Activated CD4-positive, alpha-beta T cell treated with anti-CD3 and anti-CD28 coated beads, Interleukin-2, amount 50 U/mL, for 16 hours (primary cell): ENCODE measurements around the gene SPDYE2B.
"Not testable (repeated sequence)": the region's sequence is repeated elsewhere in the genome, so short reads cannot be mapped to it uniquely, and the experiment has no call there.

Experiments used
- DNase-seq: peaks from one replicate; pipeline ENCODE4 v3.0.0-alpha.2; 2020

The SPDYE2B gene, protein sequence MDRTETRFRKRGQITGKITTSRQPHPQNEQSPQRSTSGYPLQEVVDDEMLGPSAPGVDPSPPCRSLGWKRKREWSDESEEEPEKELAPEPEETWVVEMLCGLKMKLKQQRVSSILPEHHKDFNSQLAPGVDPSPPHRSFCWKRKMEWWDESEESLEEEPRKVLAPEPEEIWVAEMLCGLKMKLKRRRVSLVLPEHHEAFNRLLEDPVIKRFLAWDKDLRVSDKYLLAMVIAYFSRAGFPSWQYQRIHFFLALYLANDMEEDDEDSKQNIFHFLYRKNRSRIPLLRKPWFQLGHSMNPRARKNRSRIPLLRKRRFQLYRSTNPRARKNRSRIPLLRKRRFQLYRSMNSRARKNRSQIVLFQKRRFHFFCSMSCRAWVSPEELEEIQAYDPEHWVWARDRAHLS

DNA sequence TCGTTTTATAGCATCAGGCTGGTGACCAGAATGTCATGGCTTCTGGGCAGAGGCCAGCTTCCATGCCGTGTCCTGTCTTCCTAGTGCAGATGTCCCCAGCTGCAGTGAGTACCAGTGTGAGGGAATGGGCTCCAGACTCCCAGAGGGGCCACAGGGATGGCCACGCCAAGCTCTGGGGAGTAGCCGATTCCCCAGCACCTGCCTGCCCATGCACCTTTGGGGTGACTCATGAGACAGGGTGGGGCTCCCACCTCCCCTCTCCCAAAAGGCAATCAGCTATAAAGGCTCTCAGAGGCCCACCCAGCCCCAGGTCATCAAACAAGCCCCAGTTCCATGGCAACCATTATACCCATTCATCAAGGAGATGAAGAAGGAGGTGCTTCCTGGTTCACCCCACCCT lies at the start of gene SPDYE2B:
Gene SPDYE2B (plus strand): TSS at position 396 of the 400 bp plus-strand sequence. CDS start 2,030 bp downstream, outside the sequence.
- DNase-seq, result not testable (repeated sequence)

DNA sequence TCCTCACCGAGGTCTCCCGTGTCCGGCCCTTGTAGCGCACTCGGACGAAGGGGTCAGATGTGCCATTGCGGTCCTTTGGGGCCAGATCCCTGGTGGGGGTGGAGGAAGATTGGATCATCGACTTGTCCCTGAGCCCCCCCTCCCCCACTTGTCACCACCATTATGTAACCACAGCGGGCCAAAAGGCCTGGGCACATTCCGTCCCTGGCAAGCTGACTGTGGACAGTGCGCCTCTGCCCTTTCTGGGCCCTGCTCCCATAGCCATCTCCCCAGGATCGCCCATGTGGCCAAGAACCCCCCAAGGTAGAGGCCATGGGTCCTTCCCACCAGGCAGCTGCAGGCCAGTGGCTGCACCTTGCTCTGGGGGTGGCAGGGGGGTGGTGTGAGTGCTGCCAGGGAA lies 47.8 kb upstream of the SPDYE2B start:
- not testable (repeated sequence) for DNase-seq

DNA sequence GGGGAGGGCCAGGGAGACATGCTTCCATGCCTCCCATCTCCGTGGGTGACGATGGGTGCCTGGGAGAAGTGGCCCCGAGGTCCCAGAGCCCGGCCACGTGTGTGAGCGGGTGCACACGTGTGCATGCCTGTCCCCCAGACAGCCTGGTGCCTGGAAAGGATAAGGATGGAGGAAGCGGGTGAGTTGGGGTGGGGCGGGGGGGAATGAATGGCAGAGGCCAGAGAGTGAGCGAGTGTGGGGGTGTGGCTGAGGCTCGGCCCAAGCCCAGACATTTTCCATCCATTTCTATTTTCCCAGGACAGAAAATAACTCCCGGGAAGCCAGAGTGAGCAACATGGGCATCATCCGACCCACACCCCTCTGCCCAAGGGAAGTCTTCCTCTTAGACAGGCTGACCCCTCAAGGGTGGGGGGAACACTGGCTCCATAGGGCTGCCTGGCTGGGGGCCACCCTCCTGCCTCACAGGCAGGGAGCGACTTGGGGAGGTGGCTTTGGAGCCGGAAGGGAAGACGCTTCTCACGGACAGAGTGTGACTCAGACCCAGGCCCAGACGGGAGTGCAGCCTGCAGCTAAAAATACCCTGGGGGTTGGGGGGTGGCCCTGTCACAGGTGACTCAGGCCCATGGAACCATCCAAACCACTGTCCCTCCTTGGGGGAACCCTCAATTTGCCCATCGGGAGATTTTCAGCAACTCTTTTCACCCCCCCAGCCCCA lies 45.5 kb upstream of the SPDYE2B start:
- DNase-seq, result not testable (repeated sequence)

DNA sequence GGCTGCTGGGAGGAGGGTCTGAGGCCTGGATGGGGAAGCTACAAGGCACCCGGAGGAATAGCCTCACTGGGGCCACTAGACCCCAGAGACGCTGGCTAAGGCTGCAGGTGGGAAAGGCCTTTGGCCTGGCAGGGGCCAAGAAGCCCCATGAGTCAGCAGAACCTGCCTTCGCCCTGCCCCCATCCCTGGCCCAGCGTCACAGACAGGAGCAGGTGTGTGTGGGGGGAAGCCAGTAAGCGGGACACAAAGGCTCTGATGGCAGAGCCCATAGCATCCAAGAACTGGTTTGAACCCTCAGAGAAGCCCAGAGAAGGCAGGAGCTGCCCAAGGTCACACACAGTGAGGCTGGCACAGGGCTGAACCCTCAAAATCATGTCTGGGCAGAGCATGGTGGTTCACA lies 43.3 kb upstream of the SPDYE2B start:
- DNase-seq, result not testable (repeated sequence)

DNA sequence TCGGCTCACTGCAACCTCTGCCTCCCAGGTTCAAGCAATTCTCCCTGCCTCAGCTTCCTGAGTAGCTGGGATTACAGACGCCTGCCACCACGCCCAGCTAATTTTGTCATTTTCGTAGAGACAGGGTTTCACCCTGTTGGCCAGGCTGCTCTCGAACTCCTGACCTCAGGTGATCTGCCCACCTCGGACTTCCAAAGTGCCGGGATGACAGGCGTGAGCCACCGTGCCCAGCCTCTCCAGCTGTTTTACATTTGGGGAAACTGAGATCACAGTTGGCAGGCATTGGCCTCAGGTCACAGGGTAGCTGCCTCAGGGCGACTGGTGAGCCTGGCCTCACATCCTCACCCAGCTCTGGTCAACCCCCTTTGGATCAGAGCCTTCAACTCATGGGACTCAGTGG lies 40.4 kb upstream of the SPDYE2B start:
- DNase-seq, result not testable (repeated sequence)

DNA sequence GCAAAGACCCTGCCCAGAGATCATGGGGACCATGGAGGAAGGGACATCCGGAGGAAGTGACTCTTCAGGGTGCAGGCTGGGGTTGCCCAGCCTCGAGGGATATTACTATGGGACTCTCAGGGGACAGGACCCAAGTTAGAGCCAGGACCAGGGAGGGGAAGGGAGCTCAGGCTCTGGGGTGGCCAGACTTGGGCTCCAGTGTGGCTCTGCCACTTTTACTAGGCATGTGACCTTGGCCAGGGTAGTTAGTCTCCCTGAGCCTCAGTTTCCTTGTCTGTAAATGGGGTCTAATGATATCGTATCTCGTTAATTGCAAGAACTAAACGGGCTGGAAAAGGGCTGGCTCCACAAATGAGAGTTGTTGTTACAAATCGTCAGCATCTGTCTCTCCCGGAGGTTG lies 39.7 kb upstream of the SPDYE2B start:
- DNase-seq, result not testable (repeated sequence)

DNA sequence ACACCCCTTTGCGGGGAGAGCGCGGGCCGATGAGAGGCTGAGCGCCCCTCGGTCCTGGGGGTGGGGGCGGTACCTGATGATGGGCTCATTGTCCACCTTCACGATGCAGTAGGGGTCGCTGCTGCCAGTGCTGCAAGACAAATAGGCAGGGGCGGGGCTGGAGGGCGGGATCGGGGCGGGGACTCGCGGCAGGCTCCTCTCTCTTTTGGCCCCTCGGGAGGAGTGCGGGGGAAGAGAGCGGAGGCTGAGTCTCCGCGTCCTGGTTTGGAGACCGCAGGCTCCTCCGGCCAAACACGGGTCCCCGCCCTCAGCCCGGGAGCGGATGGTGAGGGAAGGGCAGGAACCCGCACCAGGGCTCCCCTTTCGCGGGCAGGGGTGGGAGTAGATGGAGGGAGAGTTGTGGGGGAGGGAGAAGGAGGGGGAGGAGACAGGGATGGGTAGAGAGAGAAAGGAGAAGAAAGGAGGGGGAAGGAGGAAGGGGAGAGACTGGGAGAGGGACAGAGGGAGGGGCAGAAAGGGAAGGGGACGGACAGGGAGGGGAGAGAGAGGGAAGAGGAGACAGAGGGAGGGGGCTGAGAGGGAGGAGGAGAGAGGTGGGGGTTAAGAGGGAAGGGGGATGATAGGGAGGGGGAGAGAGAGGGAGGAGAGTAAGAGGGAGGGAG lies 39.0 kb upstream of the SPDYE2B start:
- DNase-seq, result not testable (repeated sequence)

DNA sequence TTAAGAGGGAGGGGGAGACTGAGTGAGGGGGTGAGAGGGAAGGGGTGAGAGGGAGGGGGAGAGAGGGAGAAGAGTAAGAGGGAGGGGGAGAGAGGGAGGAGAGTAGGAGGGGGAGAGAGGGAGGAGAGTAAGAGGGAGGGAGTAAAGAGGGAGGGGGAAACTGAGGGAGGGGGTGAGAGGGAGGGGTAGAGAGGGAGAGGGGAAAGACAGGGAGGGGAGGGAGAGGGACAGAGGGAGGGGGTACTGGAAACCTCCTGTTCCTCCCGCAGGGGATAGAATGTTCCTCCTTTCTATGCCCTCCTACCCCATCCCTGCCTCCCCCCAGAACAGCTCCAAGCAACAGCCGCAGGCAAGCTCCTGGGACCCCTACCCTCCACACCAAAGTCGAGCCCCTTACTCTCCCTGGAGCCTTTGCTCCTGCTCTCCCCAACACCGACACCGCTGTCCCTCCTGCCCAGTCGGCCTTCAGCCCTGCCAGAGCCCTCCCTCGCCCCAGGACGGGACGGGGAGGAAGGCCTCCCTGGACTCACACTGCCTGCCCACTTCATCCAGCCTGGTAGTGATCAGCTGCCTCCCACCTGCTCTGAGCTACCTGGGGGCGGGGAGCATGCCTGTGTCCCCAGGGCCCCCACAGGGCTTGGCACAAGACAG lies 38.3 kb upstream of the SPDYE2B start:
- not testable (repeated sequence) for DNase-seq

DNA sequence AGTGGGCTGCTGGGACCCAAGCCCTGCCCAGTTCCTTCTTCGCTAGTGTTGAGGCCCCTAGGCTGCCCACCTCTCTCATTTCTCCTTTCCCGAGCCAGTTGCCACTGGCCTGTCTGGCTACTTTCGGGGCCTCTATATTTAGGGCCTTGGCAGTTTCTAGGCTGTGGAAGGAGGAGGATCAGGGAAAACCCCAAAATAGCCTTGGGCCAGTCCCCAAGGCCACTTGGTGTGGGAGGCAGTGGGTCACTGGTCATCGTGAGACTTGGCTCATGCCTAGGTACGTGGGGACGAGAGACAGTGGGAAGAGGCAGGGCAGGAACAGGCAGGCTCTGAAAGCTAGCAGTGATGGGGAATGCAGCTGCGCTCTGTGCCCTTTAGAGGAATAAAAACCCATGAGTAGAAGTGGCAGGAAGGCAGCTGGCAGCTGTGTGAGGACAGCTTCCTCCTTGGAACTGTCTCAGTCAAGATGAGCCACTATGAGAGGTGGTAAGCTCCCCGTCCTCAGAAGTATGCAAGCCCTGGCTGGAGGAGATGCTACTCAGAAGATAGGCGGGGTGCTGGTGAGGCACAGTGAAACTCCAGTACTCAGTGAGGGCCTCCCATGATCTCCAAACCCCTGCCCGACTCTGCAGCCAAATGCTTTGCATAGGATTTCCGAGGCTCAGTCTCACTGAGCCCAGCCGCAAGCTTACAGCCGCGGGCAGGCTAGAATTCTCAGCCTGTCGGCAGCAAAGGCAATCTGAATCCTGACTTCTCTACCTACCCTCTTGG lies 36.4 kb upstream of the SPDYE2B start:
- not testable (repeated sequence) for DNase-seq

DNA sequence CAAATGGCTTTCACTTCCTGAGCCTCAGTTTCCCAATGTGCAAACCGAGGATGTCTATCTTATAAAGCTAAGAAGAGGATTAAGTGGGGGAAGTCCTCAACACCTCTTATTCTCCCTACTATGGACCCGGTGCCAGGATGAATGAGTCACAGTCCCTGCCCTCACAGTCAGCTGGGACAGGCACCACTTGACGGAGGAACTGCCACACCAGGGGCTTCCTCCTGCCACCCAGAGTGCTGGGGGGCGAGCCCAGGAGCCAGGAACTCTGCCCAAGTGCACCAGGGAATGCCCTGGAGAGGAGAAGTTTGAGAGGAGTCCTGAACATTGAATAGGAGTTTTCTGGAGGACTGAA lies 35.8 kb upstream of the SPDYE2B start:
- not testable (repeated sequence) for DNase-seq

DNA sequence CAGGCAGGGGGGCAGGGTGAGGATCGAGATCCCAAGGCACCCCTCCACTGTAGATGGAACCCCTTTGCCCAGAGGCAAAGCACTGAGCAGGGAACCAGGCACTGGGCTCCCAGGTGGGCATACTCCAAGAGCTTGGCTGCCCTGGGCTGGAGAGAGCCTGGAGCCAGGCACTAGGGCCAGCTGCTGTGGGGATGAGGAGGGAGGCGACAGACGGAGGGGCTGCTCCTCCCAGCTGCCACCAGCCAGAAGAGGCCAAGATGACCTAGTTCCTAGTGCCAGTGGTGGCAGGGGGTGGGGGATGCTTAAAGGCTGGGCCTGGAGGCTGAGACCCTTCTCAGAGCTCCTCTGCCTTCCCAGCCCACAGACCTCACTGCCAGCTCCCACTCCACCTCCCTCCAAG lies 35.2 kb upstream of the SPDYE2B start:
- not testable (repeated sequence) for DNase-seq

DNA sequence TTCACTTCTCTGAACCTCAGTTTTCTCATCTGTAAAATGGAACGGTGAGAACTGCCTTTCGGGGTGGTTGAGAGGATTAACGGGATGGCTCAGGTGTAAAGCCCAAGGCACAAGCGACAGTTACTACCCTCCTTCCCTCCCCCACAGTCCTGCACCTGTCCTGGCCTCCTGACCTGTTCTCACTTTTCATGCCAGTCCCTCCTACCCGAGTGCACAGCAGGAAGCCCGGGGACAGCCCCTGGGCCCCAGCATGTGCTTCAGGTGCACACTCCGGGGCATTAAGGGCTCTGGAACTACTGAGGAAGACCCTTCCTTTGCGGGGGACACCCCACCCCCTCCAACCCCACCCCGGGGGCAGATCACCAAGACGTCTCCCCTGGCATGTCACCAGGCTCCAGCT lies 34.2 kb upstream of the SPDYE2B start:
- DNase-seq, result not testable (repeated sequence)

DNA sequence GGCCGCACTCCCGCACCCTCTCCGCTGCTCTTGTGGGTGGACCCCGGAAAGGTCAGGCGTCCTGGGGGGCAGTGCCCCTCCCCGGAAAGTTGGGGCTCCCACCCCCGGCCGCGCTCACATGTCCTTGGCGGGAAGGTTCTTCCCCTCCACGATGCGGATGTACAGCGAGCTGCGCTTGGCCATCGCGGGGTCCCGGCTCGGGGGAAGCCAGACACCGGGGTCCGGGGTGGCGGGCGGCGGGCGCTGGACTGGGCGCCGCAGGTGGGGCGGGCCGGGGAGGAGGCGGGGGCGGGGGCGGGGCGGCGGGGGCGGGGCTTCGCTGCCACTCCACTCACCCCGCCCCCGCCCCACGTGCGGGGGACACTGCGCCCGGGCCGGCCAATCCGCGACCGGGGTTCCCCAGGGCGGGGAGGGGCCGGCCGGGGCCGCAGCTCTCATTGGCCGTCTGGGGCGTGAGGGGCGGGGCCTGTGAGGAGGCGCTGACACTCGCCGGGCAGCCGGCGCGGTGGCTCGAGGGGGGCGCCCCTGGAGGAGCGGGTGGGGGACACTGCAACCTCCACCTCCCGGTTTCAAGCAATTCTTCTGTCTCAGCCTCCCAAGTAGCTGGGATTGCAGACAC lies 33.5 kb upstream of the SPDYE2B start, which contains the start of gene RASA4:
Gene RASA4 (minus strand): TSS at position 250 of the 619 bp plus-strand sequence. CDS start 67 bp downstream, at position 183.
- not testable (repeated sequence) for DNase-seq

DNA sequence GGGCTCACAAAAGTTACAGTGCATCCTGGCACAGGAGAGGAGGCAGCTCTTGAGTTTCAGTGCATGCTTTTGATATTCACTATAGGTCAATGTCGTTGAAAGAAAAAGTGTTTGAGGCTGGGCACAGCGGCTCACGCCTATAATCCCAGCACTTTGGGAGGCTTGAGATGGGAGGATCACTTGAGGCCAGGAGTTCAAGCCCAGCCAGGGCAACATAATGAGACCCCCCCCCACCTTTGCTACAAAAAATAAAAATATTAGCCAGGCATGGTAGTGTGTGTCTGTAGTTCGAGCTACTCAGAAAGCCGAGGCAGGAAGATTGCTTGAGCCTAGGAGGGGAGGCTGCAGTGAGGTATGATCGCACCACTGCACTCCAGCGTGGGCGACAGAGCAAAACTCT lies 32.0 kb upstream of the SPDYE2B start:
- not testable (repeated sequence) for DNase-seq

DNA sequence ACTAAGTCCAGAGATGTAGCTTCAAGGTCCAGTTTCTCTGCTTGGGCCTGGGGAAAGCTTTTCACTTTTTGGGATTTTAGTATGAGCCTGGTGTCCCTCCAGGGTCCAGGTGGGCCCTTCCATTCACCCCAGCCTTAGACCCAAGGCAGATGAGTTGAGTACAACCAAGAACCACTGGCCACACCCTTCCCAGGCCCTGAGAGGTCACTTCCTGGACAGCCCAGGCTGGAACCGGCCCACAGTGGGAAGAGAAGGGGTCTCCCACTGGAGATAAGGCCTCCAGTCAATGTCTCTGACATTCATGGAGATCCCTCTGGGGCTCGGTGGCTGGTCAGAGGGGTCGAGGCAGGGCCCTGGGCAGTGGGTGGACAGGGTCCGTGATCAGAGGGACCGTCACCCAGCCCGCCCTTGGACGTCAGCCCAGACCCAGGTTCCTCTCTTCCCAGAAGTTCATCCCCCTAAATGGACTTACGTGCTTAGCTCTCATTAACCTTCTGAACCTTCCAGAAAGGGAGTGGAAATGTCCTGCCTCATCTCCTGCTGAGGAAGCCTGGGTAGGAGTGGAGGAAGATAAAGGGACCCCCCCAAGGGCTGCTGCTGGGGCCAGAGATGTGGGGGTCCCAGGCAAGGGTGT lies 22.7 kb upstream of the SPDYE2B start:
- DNase-seq, result not testable (repeated sequence)

DNA sequence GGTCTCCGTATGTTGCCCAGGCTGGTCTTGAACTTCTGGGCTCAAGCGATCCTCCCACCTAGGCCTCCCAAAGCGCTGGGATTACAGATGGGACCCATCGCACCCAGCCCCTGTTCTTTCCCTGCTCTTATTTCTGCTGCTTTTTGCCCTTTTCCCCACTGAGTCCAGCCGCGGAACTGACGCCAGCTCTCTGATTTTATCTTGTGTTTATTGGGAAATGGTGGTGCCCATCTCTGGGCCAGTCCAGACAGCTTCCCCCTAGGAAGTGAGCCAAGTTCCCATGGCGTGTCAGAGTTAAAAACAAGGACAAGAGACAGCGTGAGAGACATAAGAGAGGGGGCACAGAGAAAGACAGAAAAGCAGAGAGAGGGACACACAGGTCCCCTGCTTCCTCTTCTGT lies 19.5 kb upstream of the SPDYE2B start:
- not testable (repeated sequence) for DNase-seq

DNA sequence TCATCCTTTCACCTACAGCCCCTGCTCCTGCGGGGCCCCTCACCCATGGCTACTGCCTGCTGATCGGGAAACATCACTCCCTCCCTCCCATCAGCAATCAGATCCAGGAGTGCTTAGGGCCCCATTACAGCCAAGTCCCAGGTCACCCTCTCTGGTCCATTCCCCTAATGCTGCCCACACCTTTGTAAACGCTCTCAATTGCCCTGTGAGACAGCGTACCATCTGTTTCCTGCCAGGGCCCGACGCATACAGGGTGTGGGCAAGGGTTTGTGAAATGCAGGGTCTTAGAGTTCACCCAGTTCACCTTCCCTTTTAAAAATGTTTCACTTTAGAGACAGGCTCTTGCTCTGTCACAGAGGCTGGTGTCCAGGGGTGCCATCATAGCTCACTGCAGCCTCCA lies 15.8 kb upstream of the SPDYE2B start:
- DNase-seq, result not testable (repeated sequence)

DNA sequence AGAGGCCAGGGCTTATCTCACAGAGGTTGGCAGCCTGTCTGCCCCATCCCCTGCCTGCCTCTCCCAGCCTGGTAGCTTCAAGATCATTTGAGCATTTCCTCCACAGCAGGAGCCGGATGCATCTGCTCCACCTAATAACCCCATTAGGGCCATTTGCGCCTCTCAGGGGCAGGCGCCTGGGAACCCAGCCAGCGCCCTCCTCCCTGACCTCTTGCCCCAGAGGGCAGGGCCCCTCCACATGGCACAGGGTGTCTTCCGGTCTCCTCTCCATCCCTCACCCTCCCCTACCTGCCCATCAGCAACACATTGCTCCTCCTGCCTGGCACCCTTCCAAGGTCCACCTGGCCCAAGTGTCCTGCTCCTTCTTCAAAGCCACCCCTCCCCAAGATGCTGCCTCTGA lies 14.8 kb upstream of the SPDYE2B start:
- DNase-seq, result not testable (repeated sequence)

DNA sequence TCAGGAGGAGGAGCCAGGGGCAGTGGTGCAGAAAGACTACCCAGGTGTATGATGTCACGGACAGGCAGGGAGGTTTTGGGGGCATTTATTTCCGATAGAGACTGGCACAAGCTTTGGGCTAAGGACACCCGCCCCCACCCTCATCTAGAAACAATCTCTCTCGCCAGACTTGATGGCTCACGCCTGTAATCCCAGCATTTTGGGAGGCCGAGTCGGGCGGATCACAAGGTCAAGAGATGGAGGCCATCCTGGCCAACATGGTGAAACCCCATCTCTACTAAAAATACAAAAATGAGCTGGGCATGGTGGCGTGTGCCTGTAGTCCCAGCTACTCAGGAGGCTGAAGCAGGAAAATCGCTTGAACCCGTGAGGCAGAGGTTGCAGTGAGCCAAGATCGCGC lies 13.2 kb upstream of the SPDYE2B start:
- DNase-seq, result not testable (repeated sequence)

DNA sequence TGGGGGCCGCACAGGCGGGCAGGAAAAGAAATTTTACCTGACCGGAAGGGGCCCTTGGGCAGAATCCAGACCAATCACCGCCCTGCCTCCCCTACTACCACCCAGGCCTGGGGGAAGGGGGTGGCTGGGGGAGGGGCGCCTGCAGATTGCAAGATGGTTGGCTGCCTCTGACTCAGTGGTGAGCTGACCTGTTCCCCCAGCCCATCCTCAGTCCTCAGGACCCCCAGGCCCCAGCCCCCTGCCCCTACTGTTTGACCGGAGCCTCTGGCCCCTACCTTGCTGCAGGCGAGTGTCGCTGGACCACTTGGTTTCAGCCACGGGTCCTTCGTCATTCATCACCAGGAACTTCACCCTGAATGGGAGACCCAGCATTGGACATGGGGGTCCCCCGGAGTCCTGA lies 11.3 kb upstream of the SPDYE2B start:
- not testable (repeated sequence) for DNase-seq

DNA sequence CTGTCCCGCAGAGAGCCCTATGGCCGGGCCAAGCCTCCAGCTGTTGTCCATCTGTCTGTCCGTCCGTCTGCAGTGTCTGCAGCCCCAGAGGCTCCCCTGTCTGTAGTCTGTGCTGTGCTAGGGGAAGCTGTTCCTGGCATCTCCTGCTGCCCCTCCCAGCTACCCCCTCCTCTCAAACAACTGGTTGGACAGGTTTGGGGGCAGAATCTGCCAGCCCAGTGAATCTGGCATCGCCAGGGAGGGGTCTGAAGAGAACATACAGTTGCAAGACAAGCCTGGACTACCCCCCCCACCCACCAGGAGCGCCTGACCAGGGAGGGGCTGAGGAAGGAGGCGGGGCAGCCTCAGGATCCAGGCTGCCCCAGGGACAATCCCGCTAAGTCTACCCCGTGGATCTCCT lies 7.4 kb upstream of the SPDYE2B start, which contains the start of gene UPK3BL1:
Gene UPK3BL1 (minus strand): TSS at position 101 of the 400 bp plus-strand sequence. CDS start 50 bp downstream, at position 51.
- not testable (repeated sequence) for DNase-seq
